GM12878 (cell line): ENCODE measurements around the gene ACOT4. TPM values are rescaled to one million over a fixed set of nuclear protein-coding genes. Genes with fewer than 3 reads are reported as not detected.
"Not testable (repeated sequence)": the region's sequence is repeated elsewhere in the genome, so short reads cannot be mapped to it uniquely, and the experiment has no call there.

Source experiments
- ATAC-seq: fragments of 200-7000 bp; cut with Tn5 transposase; 3 replicates; pipeline ENCODE4 v1.9.1; 2020; ENCODE audit warnings: mild to moderate bottlenecking, moderate library complexity
- BruUV-seq: library from RNA; stranded (reverse); fragments of 400-500 nt; replicated peaks from 2 replicates; lab custom pipeline; 2021; lab: Mats Ljungman, UMichigan
- CTCF ChIA-PET: fragments of 300-600 bp; sonication (Branson Sonifier 250); formaldehyde crosslinking; extraction: SDS; loops from one replicate; lab custom pipeline; 2021; ENCODE audit warnings: inconsistent platforms; lab: Yijun Ruan, JAX
- POLR2A ChIA-PET: fragments of 350-600 bp; formaldehyde crosslinking; extraction: SDS; loops from one replicate; lab custom pipeline; 2021; ENCODE audit warnings: inconsistent platforms; lab: Charles Lee
- RAD21 ChIA-PET: fragments of 300-600 bp; sonication (Branson Sonifier 250); formaldehyde crosslinking; loops from one replicate; lab custom pipeline; 2023; ENCODE audit warnings: antibody characterized with exemption; ENCODE audit not compliant: unreplicated experiment; lab: Charles Lee
- SMC1A ChIA-PET: fragments of 300-600 bp; sonication (Branson Sonifier 250); formaldehyde crosslinking; loops from one replicate; lab custom pipeline; 2023; ENCODE audit not compliant: unreplicated experiment, uncharacterized antibody; lab: Charles Lee
- DNase-seq: peaks from one replicate; pipeline ENCODE4 v3.0.0-alpha.2; 2011; ENCODE audit warnings: low read depth, low spot score
- FAIRE-seq: peaks from 3 replicates; lab custom pipeline; 2011; peaks lifted over from hg19 to GRCh38; lab: Jason Lieb, UNC
- H2AFZ ChIP-seq: 2 replicates; pipeline ENCODE4 v1.6.0; 2011; ENCODE audit warnings: low read depth, low read length, control low read depth; ENCODE audit not compliant: control insufficient read depth
- H3K27ac ChIP-seq: 2 replicates; pipeline ENCODE4 v1.5.1; 2011; ENCODE audit warnings: control low read depth; ENCODE audit not compliant: control insufficient read depth, insufficient read depth
- H3K27me3 ChIP-seq, 2 experiments: replicated peaks in 1 of 2; 2 replicates each; pipeline versions ENCODE4 v1.6.0 to v1.6.1; 2011; ENCODE audit warnings: low read length in 1 of 2; ENCODE audit not compliant: control insufficient read depth in 2 of 2, insufficient read depth in 2 of 2
- H3K36me3 ChIP-seq, 2 experiments: 2 replicates each; pipeline ENCODE4 v1.5.1; 2011; ENCODE audit warnings: low read length in 1 of 2; ENCODE audit not compliant: control insufficient read depth in 2 of 2, insufficient read depth in 2 of 2
- H3K4me1 ChIP-seq: 2 replicates; pipeline ENCODE4 v1.6.1; 2011; ENCODE audit warnings: mild to moderate bottlenecking, low read length, moderate library complexity, mixed read lengths; ENCODE audit not compliant: control insufficient read depth, insufficient read depth
- H3K4me2 ChIP-seq: 2 replicates; pipeline ENCODE4 v1.6.0; 2011; ENCODE audit warnings: control low read depth; ENCODE audit not compliant: control insufficient read depth, insufficient read depth
- H3K4me3 ChIP-seq: fragments of 200-600 bp; sonication (generic); 2 replicates; pipeline ENCODE4 v1.5.1; 2016
- H3K79me2 ChIP-seq: 2 replicates; pipeline ENCODE4 v1.6.0; 2011; ENCODE audit warnings: low read length; ENCODE audit not compliant: control insufficient read depth, insufficient read depth
- H3K9ac ChIP-seq: 2 replicates; pipeline ENCODE4 v1.8.0; 2011; ENCODE audit warnings: low read length, control low read depth, mixed read lengths; ENCODE audit not compliant: control insufficient read depth, insufficient read depth
- H3K9me3 ChIP-seq: replicated peaks from 3 replicates; pipeline ENCODE4 v1.5.1; 2011; ENCODE audit warnings: mild to moderate bottlenecking, low read length; ENCODE audit not compliant: control insufficient read depth, insufficient read depth
- H4K20me1 ChIP-seq: 2 replicates; pipeline ENCODE4 v1.6.0; 2011; ENCODE audit not compliant: control insufficient read depth, insufficient read depth
- WGBS: methylation state at CpG from one replicate; pipeline ENCODE4 v1.1.6; 2016; ENCODE audit warnings: low lambda C conversion rate; ENCODE audit not compliant: insufficient replicate concordance, insufficient coverage; ENCODE audit errors: missing lambda C conversion rate; 5-methylcytosine and 5-hydroxymethylcytosine counted together
- in situ Hi-C: fragments of 300-500 bp; cut with MboI; formaldehyde crosslinking; loops from 9 replicates; pipeline ENCODE4 v1.14.3; 2018; ENCODE audit warnings: mixed read lengths
- intact Hi-C: fragments of 100-400 bp; cut with micrococcal nuclease; formaldehyde crosslinking; loops from one replicate; pipeline ENCODE4 v1.14.2; 2022; ENCODE audit not compliant: unreplicated experiment
- polyA plus RNA-seq, 11 experiments: library from polyadenylated mRNA; depleted of rRNA in 4 of 11; unstranded in 6 of 11; stranded (reverse) in 5 of 11; fragments of >200 nt; fragmentation: Nextera tagmentation in 4 of 11; fragmentation: Illumina TruSeq in 1 of 11; extraction: Ambion mirVana in 4 of 11; extraction: Trizol in 1 of 11; gene quantifications; 1 replicate in 1 of 11; 2 replicates in 10 of 11; pipeline versions ENCODE4 v1.2.1 to v1.2.3, GENCODE V29; 2011 to 2016; ENCODE audit warnings: inconsistent platforms in 2 of 11, missing spikeins in 2 of 11, low read depth in 1 of 11
- total RNA-seq, 4 experiments: library from RNA; depleted of rRNA in 3 of 4; stranded (reverse); fragments of >200 nt in 3 of 4; fragmentation: Illumina TruSeq in 1 of 4; extraction: Trizol in 1 of 4; gene quantifications; 2 replicates each; pipeline versions ENCODE4 v1.2.1 to v1.2.3, GENCODE V29; 2013 to 2021

Gene ACOT4
- total and polyA plus RNA-seq, 10 of the 15 experiments (the other 5 are each of a cell fraction or from before 2014, with no cell fraction given) = 0.68 to 3.8 (median 2.0) TPM

GRCh38 chr14:73573740-73574139 is 17.9 kb upstream of the ACOT4 start:
- FAIRE-seq, ATAC-seq, intact Hi-C loops, H2AFZ ChIP-seq, H3K36me3 ChIP-seq, H3K4me3 ChIP-seq, H3K79me2 ChIP-seq, H3K27ac ChIP-seq, DNase-seq, H3K9me3 ChIP-seq, SMC1A ChIA-PET, in situ Hi-C loops, H4K20me1 ChIP-seq, POLR2A ChIA-PET, H3K4me1 ChIP-seq, H3K4me2 ChIP-seq, H3K9ac ChIP-seq, H3K27me3 ChIP-seq, BruUV-seq: not testable (repeated sequence)
- CTCF ChIA-PET = interaction anchor here (0.7 to 0.9 kb wide), 2 partner anchors 39 to 65 kb away, joined by 3 to 6 read pairs; no protein-coding TSS in a partner anchor
- WGBS = 10% methylated on average over 3 of the region's 4 CpGs
- RAD21 ChIA-PET = interaction anchor here (0.6 to 1.0 kb wide), 3 partner anchors 53 to 99 kb away, joined by 3 to 4 read pairs (median 3); no protein-coding TSS in a partner anchor

DNA sequence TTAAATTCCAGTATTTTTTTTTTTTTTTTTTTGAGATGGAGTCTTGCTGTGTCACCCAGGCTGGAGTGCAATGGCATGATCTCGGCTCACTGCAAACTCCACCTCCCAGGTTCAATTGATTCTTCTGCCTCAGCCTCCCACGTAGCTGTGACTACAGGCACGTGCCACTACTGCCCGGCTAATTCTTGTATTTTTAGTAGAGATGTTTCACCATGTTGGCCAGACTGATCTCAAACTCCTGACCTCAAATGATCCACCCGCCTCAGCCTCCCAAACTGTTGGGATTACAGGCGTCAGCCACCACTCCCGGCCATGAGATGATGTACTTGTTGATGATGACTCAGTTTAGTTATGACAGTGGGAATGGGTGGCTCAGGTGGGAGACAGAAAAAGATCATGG is 17.4 kb upstream of the ACOT4 start:
- RAD21 ChIA-PET, H4K20me1 ChIP-seq, H3K9me3 ChIP-seq, H3K27me3 ChIP-seq, H3K4me2 ChIP-seq, DNase-seq, H2AFZ ChIP-seq, CTCF ChIA-PET, POLR2A ChIA-PET, in situ Hi-C loops, BruUV-seq, H3K9ac ChIP-seq, SMC1A ChIA-PET, H3K36me3 ChIP-seq, H3K27ac ChIP-seq, intact Hi-C loops, FAIRE-seq, H3K4me3 ChIP-seq, H3K4me1 ChIP-seq, ATAC-seq, H3K79me2 ChIP-seq: not testable (repeated sequence)
- 97% methylated on average over 7 of the region's 7 CpGs for WGBS
